ENCODE measurements around the gene USP22.

GRCh38 chr17:20998571-20999043 lies 44.2 kb downstream of the USP22 start:
- TF ChIP-seq CTCF (IDR thresholded peaks at IDR 0.05) (no peak), POLR2A (IDR thresholded peaks at IDR 0.05) (no peak)
